ENCODE data around the gene RAD51B.

GRCh38 chr14:68637106-68638021 lies 817.8 kb downstream of the RAD51B start:
- TF ChIP-seq CTCF (IDR thresholded peaks at IDR 0.05) (no peak), POLR2A (IDR thresholded peaks at IDR 0.05) (peak in 1 of 4 donors; percentile 49), POLR2AphosphoS5 (IDR thresholded peaks at IDR 0.05) (peak; percentile 39 to 49)

Measured in upper lobe of left lung (tissue), 4 donors.